CD4-positive, alpha-beta T cell treated with Interleukin-15 for 1 hour (primary cell): ENCODE measurements around the gene TRAF6.
A peak's percentile ranks its signal among the peaks of the same experiment; 100 is the strongest.
"Not testable (repeated sequence)": the region's sequence is repeated elsewhere in the genome, so short reads cannot be mapped to it uniquely, and the experiment has no call there.

ENCODE experiments used
- DNase-seq: peaks from one replicate; pipeline ENCODE4 v3.0.0-alpha.2; 2020

Gene TRAF6

GRCh38 chr11:36492724-36493304, 17.3 kb downstream of the TRAF6 start:
- peak; percentile 25 for DNase-seq

GRCh38 chr11:36490026-36490806, 19.9 kb downstream of the TRAF6 start:
- no peak for DNase-seq

- DNase-seq, result no peak
These were observed 22.0 kb downstream of the TRAF6 start for GRCh38 chr11:36488096-36488495.

GRCh38 chr11:36487619-36488018, 22.5 kb downstream of the TRAF6 start:
- no peak for DNase-seq

- no peak for DNase-seq
These were observed 24.6 kb downstream of the TRAF6 start for GRCh38 chr11:36485298-36486002.

GRCh38 chr11:36483042-36483441, 27.0 kb downstream of the TRAF6 start:
- not testable (repeated sequence) for DNase-seq

- DNase-seq, result no peak
These were observed 29.2 kb downstream of the TRAF6 start for GRCh38 chr11:36480833-36481232.

- no peak for DNase-seq
These were observed 31.3 kb downstream of the TRAF6 start for GRCh38 chr11:36478700-36479329.

GRCh38 chr11:36475192-36475591, 34.9 kb downstream of the TRAF6 start:
- DNase-seq, result no peak

GRCh38 chr11:36471577-36471976, 38.5 kb downstream of the TRAF6 start:
- no peak for DNase-seq

GRCh38 chr11:36469881-36470802, 39.9 kb downstream of the TRAF6 start:
- DNase-seq, result no peak

GRCh38 chr11:36469063-36469462, 41.0 kb downstream of the TRAF6 start:
- no peak for DNase-seq

- no peak for DNase-seq
These were observed 42.2 kb downstream of the TRAF6 start for GRCh38 chr11:36467916-36468315.

- DNase-seq, result no peak
These were observed 43.1 kb downstream of the TRAF6 start for GRCh38 chr11:36467012-36467411.

- no peak for DNase-seq
These were observed 44.5 kb downstream of the TRAF6 start for GRCh38 chr11:36465449-36466163.

GRCh38 chr11:36464720-36465119, 45.4 kb downstream of the TRAF6 start:
- DNase-seq, result no peak

- no peak for DNase-seq
These were observed 46.3 kb downstream of the TRAF6 start for GRCh38 chr11:36463781-36464180.

GRCh38 chr11:36462321-36462720, 47.8 kb downstream of the TRAF6 start:
- DNase-seq, result no peak

- DNase-seq, result no peak
These were observed 49.9 kb downstream of the TRAF6 start for GRCh38 chr11:36460220-36460619.

GRCh38 chr11:36459046-36459445, 51.0 kb downstream of the TRAF6 start:
- no peak for DNase-seq

- DNase-seq, result no peak
These were observed 51.8 kb downstream of the TRAF6 start for GRCh38 chr11:36458129-36458915.
